Natural killer cell (primary cell): ENCODE results near the gene CAP2. TPM values are rescaled to one million over a fixed set of nuclear protein-coding genes. Genes with fewer than 3 reads are reported as not detected.
"Not testable (repeated sequence)": the region's sequence is repeated elsewhere in the genome, so short reads cannot be mapped to it uniquely, and the experiment has no call there.

ENCODE experiments used
- ATAC-seq, 3 donors: fragments of 150-1000 bp in 2 of 3; fragments of 200-7000 bp in 1 of 3; cut with Tn5 transposase; 1 replicate in 1 of 3; 2 replicates in 2 of 3; pipeline ENCODE4 v1.10.0; 2021; ENCODE audit warnings: mild to moderate bottlenecking in 2 of 3, moderate library complexity in 2 of 3
- DNase-seq, 2 donors: peaks; one replicate each; pipeline versions ENCODE4 v3.0.0 to v3.0.0-alpha.2; 2013 to 2021; ENCODE audit warnings: mixed read lengths in 1 of 2
- H3K27ac ChIP-seq: one replicate; pipeline ENCODE4 v1.5.1; 2013; ENCODE audit warnings: mild to moderate bottlenecking, low read length
- H3K27me3 ChIP-seq: one replicate; pipeline ENCODE4 v1.6.1; 2013; ENCODE audit warnings: low read length; ENCODE audit not compliant: control insufficient read depth, insufficient read depth
- H3K36me3 ChIP-seq: one replicate; pipeline ENCODE4 v1.6.1; 2013; ENCODE audit warnings: low read length; ENCODE audit not compliant: control insufficient read depth, insufficient read depth
- H3K4me1 ChIP-seq: one replicate; pipeline ENCODE4 v1.6.1; 2013; ENCODE audit warnings: low read length; ENCODE audit not compliant: control insufficient read depth, insufficient read depth
- H3K4me3 ChIP-seq: one replicate; pipeline ENCODE4 v1.5.1; 2013; ENCODE audit warnings: low read length
- H3K9me3 ChIP-seq: one replicate; pipeline ENCODE4 v1.6.1; 2013; ENCODE audit warnings: low read length; ENCODE audit not compliant: control insufficient read depth, insufficient read depth
- H3K27ac Mint-ChIP-seq, 2 donors: one replicate each; pipeline ENCODE4 v1.8.0; 2022; ENCODE audit warnings: mild to moderate bottlenecking in 2 of 2, mixed read lengths in 2 of 2, moderate library complexity in 1 of 2
- H3K27me3 Mint-ChIP-seq, 2 donors: one replicate each; pipeline ENCODE4 v1.8.0; 2022; ENCODE audit warnings: low read depth in 2 of 2, mixed read lengths in 2 of 2
- H3K36me3 Mint-ChIP-seq: one replicate; pipeline ENCODE4 v1.8.0; 2022; ENCODE audit warnings: mixed read lengths
- H3K4me1 Mint-ChIP-seq, 2 donors: one replicate each; pipeline ENCODE4 v1.8.0; 2022; ENCODE audit warnings: mixed read lengths in 2 of 2
- H3K4me3 Mint-ChIP-seq: one replicate; pipeline ENCODE4 v1.8.0; 2022; ENCODE audit warnings: mild to moderate bottlenecking, moderate library complexity, mixed read lengths
- H3K9me3 Mint-ChIP-seq, 2 donors: one replicate each; pipeline ENCODE4 v1.8.0; 2022; ENCODE audit warnings: mixed read lengths in 2 of 2
- whole genome bisulfite sequencing: methylation state at CpG from one replicate; pipeline ENCODE4 v1.1.7; 2013; ENCODE audit warnings: missing lambda C conversion rate; ENCODE audit not compliant: insufficient coverage; 5-methylcytosine and 5-hydroxymethylcytosine counted together
- intact Hi-C: fragments of 100-400 bp; cut with micrococcal nuclease; formaldehyde crosslinking; loops from one replicate; pipeline ENCODE4 v1.14.2; 2022
- total RNA-seq, 4 donors: library from RNA; stranded (reverse); fragments of 120-200 nt in 1 of 4; gene quantifications; one replicate each; pipeline versions ENCODE4 v1.2.3 to v1.2.4, GENCODE V29; 2013 to 2022
- TF ChIP-seq, protein P1 (sequence below): fragments of 200-600 bp; IDR thresholded peaks from one replicate; pipeline ENCODE4 v1.8.0; 2022; ENCODE audit warnings: antibody characterized with exemption

The CAP2 gene
- total RNA-seq, 3 donors from 2014 or later (not counting 1 experiment from before 2014, with no cell fraction given), result not detected

DNA sequence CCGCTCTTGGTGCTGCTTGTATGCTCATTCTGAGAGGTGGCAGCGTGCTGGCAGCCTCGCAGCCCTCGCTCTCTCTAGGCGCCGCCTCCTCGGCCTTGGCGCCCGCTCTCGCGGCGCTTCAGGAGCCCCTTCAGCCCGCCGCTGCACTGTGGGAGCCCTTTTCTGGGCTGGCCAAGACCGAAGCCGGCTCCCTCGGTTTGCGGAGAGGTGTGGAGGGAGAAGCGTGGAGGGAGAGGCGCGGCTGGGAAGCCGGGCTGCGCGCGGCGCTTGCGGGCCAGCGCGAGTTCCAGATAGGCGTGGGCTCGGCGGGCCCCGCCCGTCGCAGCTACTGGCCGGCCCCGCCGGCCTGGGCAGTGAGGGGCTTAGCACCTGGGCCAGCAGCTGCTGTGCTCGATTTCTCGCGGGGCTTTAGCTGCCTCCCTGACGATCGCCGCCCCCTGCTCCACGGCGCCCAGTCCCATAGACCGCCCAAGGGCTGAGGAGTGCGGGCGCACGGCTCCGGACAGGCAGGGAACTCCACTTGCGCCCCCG lies 187.2 kb downstream of the CAP2 start:
- Histone ChIP-seq H3K9me3 (peaks cover 6% of the 10 kb centered on the region), H3K4me1 (peaks cover 7% of the 10 kb centered on the region), H3K27me3 (peaks cover 2% of the 10 kb centered on the region), H3K27ac (no peak overlapping the region), H3K36me3 (no peaks in the 10 kb centered on the region), H3K4me3 (peak overlapping the region; percentile 20)
- peak overlapping the region; percentile 75 for H3K4me3 Mint-ChIP-seq
- peaks cover 14% of the 10 kb centered on the region for H3K36me3 Mint-ChIP-seq
- TF ChIP-seq, protein P1, sequence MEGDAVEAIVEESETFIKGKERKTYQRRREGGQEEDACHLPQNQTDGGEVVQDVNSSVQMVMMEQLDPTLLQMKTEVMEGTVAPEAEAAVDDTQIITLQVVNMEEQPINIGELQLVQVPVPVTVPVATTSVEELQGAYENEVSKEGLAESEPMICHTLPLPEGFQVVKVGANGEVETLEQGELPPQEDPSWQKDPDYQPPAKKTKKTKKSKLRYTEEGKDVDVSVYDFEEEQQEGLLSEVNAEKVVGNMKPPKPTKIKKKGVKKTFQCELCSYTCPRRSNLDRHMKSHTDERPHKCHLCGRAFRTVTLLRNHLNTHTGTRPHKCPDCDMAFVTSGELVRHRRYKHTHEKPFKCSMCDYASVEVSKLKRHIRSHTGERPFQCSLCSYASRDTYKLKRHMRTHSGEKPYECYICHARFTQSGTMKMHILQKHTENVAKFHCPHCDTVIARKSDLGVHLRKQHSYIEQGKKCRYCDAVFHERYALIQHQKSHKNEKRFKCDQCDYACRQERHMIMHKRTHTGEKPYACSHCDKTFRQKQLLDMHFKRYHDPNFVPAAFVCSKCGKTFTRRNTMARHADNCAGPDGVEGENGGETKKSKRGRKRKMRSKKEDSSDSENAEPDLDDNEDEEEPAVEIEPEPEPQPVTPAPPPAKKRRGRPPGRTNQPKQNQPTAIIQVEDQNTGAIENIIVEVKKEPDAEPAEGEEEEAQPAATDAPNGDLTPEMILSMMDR, result no peak
- ATAC-seq (peak; percentile 58 to 74 (median 73)), DNase-seq (peak in 1 of 2 donors; percentile 42)
- H3K9me3 Mint-ChIP-seq, result peaks cover 2 to 3% of the 10 kb centered on the region in 2 donors
- H3K4me1 Mint-ChIP-seq, result peaks cover 7 to 18% of the 10 kb centered on the region in 2 donors
- intact Hi-C loops, result loop anchor here (5.0 kb wide), 1 partner anchor 237 kb away; no protein-coding TSS in a partner anchor
- H3K27ac Mint-ChIP-seq, result peak overlapping the region in 1 of 2 donors; percentile 15
- H3K27me3 Mint-ChIP-seq, result peaks cover 6 to 23% of the 10 kb centered on the region in 2 donors
- 33% methylated on average over 53 of the region's 53 CpGs for WGBS

DNA sequence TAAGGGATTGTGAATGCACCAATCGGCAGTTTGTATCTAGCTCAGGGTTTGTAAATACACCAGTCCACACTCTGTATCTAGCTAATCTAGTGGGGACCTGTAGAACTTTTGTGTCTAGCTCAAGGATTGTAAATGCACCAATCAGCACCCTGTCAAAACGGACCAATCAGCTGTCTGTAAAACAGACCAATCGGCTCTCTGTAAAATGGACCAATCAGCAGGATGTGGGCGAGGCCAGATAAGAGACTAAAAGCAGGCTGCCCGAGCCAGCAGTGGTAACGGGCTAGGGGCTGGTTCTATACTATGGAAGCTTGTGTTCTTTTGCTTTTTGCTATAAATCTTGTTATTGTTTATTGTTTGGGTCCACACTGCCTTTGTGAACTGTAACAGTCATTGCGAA lies 187.9 kb downstream of the CAP2 start:
- not testable (repeated sequence) for H3K9me3 Mint-ChIP-seq, H3K27ac ChIP-seq, H3K27me3 ChIP-seq, ATAC-seq, H3K9me3 ChIP-seq, DNase-seq, H3K36me3 ChIP-seq, H3K4me3 ChIP-seq, H3K27ac Mint-ChIP-seq
- Mint-ChIP-seq H3K4me3 (peak overlapping the region; percentile 49), H3K36me3 (peaks cover 14% of the 10 kb centered on the region), H3K27me3 (peaks cover 6 to 23% of the 10 kb centered on the region in 2 donors), H3K4me1 (peaks cover 13 to 23% of the 10 kb centered on the region in 2 donors)
- H3K4me1 ChIP-seq, result peaks cover 14% of the 10 kb centered on the region
- intact Hi-C loops, result loop anchor here (5.0 kb wide), 1 partner anchor 236 kb away; no protein-coding TSS in a partner anchor
- WGBS, result 92% methylated on average over 6 of the region's 7 CpGs

DNA sequence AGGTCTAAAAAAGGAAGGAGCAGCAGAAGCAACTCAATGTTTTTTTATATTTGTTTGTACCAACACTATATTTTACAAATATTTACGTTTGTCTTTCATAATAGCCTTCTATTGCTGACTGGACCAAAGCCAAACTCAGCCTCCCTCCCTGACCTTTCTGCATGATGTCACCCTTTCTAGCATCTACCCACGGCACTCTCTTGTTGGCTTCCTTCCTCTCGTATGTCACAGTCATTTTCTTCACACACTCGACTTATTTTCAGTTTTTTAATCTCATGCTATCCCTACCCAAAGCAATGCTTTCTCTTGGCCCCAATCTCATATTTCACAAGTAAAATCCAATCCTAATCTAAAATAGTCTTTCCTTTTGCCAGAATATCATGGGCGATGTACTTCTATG lies 190.4 kb downstream of the CAP2 start:
- TF ChIP-seq, protein P1, result no peak
- Mint-ChIP-seq H3K4me3 (no peak overlapping the region), H3K27me3 (peaks cover 3 to 6% of the 10 kb centered on the region in 2 donors), H3K4me1 (peaks cover 18 to 30% of the 10 kb centered on the region in 2 donors), H3K9me3 (no peaks in the 10 kb centered on the region), H3K27ac (no peak overlapping the region), H3K36me3 (no peaks in the 10 kb centered on the region)
- Histone ChIP-seq H3K27me3 (peaks cover 2% of the 10 kb centered on the region), H3K36me3 (no peaks in the 10 kb centered on the region), H3K4me1 (peaks cover 15% of the 10 kb centered on the region), H3K27ac (no peak overlapping the region), H3K9me3 (no peaks in the 10 kb centered on the region), H3K4me3 (no peak overlapping the region)
- ATAC-seq (no peak), DNase-seq (no peak)
- 40% methylated on average over 5 of the region's 5 CpGs for WGBS
- intact Hi-C loops, result loop anchor here (1.0 to 5.0 kb wide), 3 partner anchors 220 to 427 kb away; no protein-coding TSS in a partner anchor

DNA sequence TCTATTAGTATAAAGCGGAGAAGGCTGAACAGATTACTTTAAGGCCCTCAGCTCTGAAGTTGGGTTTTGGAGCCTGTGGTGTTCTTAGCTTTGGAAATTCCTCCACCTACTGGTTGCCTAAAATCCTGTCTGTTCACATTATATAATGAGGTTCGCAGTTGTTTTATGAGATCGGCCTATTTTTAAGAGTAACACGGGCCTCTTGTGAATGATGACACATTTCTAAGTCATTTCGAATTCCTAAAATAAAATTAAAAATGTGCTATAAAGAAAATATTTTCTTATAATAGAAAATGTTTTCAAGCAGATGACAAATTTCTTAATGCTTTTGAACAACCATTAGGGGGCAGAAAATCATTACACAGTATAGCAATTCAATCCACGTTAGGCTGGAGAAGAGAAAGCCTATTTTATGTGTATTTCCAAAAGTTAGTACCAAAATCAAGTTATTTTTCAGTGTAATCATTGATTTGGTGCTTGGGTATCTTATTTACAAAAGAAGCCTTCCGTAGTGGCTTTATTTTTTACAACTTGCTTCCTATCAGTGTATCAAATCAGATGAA lies 190.9 kb downstream of the CAP2 start:
- intact Hi-C loops, result loop anchor here (1.0 to 5.0 kb wide), 3 partner anchors 220 to 428 kb away; no protein-coding TSS in a partner anchor
- H3K4me1 ChIP-seq, result peaks cover 15% of the 10 kb centered on the region
- no peak overlapping the region for H3K27ac ChIP-seq
- no peaks in the 10 kb centered on the region for H3K9me3 ChIP-seq
- peaks cover 2% of the 10 kb centered on the region for H3K27me3 ChIP-seq
- H3K27me3 Mint-ChIP-seq, result peaks cover 3 to 6% of the 10 kb centered on the region in 2 donors
- peak overlapping the region in 1 of 2 donors; percentile 14 for H3K27ac Mint-ChIP-seq
- WGBS, result 0% methylated on average over 1 of the region's 7 CpGs
- H3K9me3 Mint-ChIP-seq, result no peaks in the 10 kb centered on the region
- TF ChIP-seq, protein P1, result peak; percentile 80
- no peaks in the 10 kb centered on the region for H3K36me3 Mint-ChIP-seq
- peak in 1 of 2 donors; percentile 70 for DNase-seq
- no peaks in the 10 kb centered on the region for H3K36me3 ChIP-seq
- H3K4me1 Mint-ChIP-seq, result peaks cover 18 to 30% of the 10 kb centered on the region in 2 donors
- peak; percentile 53 to 64 (median 58) for ATAC-seq
- H3K4me3 ChIP-seq, result no peak overlapping the region
- no peak overlapping the region for H3K4me3 Mint-ChIP-seq
